K562 (cell line): ENCODE results near the gene ELOVL2. TPM values are rescaled to one million over a fixed set of nuclear protein-coding genes. Genes with fewer than 3 reads are reported as not detected.

Experiments used
- ATAC-seq: fragments of 200-7000 bp; cut with Tn5 transposase; 3 replicates; pipeline ENCODE4 v1.9.1; 2020; ENCODE audit warnings: moderate library complexity
- BruUV-seq: library from RNA; stranded (reverse); fragments of 400-500 nt; replicated peaks from 2 replicates; lab custom pipeline; 2021; lab: Mats Ljungman, UMichigan
- CTCF ChIA-PET: fragments of 300-600 bp; formaldehyde crosslinking; extraction: SDS; loops from one replicate; lab custom pipeline; 2021; ENCODE audit warnings: low intra/inter-chr PET ratio; lab: Yijun Ruan, JAX
- POLR2A ChIA-PET: fragments of 300-600, 350-650 bp; sonication (Branson Sonifier 250); formaldehyde crosslinking; extraction: SDS; loops from one replicate; lab custom pipeline; 2021; ENCODE audit warnings: antibody characterized with exemption, inconsistent platforms; lab: Yijun Ruan, JAX
- DNase-seq, 4 experiments: peaks; one replicate each; pipeline versions ENCODE4 v3.0.0 to v3.0.0-alpha.2; 2011 to 2018; ENCODE audit warnings: low spot score in 3 of 4, mixed read lengths in 3 of 4; ENCODE audit errors: extremely low read depth in 1 of 4
- FAIRE-seq: peaks from 2 replicates; lab custom pipeline; 2011; peaks lifted over from hg19 to GRCh38; lab: Jason Lieb, UNC
- H2AFZ ChIP-seq: 2 replicates; pipeline ENCODE4 v1.6.0; 2011; ENCODE audit warnings: low read depth, low read length, control low read depth, inconsistent platforms
- H3K27ac ChIP-seq: fragments of 200-600 bp; 3 replicates; pipeline ENCODE4 v1.8.0; 2011; ENCODE audit warnings: low read depth, mild to moderate bottlenecking, control low read depth, inconsistent platforms, low read length, moderate library complexity, mixed read lengths; ENCODE audit errors: extremely low read depth
- H3K27me3 ChIP-seq, 2 experiments: fragments of 300-600 bp in 1 of 2; 2 replicates in 1 of 2; 3 replicates in 1 of 2; pipeline versions ENCODE4 v1.6.0 to v1.8.0; 2011; ENCODE audit warnings: inconsistent platforms in 2 of 2, low read length in 2 of 2, mild to moderate bottlenecking in 1 of 2, mixed read lengths in 1 of 2, moderate library complexity in 1 of 2; ENCODE audit not compliant: control insufficient read depth in 2 of 2, insufficient read depth in 2 of 2
- H3K36me3 ChIP-seq: fragments of 300-600 bp; 3 replicates; pipeline ENCODE4 v1.8.0; 2011; ENCODE audit warnings: mild to moderate bottlenecking, low read length, inconsistent platforms; ENCODE audit not compliant: control insufficient read depth, insufficient read depth
- H3K4me1 ChIP-seq, 2 experiments: fragments of 200-600 bp in 1 of 2; replicated peaks in 1 of 2; 2 replicates in 1 of 2; 3 replicates in 1 of 2; pipeline versions ENCODE4 v1.5.1 to v1.8.0; 2011; ENCODE audit warnings: inconsistent platforms in 2 of 2, low read length in 2 of 2, mild to moderate bottlenecking in 1 of 2, mixed read lengths in 1 of 2, moderate library complexity in 1 of 2; ENCODE audit not compliant: control insufficient read depth in 2 of 2, insufficient read depth in 2 of 2
- H3K4me2 ChIP-seq: 2 replicates; pipeline ENCODE4 v1.6.1; 2011; ENCODE audit warnings: low read length, control low read depth, inconsistent platforms, mixed read lengths; ENCODE audit not compliant: insufficient read depth
- H3K4me3 ChIP-seq: fragments of 200-600 bp; sonication (generic), shearing (Covaris generic); 2 replicates; pipeline ENCODE4 v1.5.1; 2016; ENCODE audit warnings: control low read depth, inconsistent platforms
- H3K79me2 ChIP-seq: fragments of 200-600 bp; 3 replicates; pipeline ENCODE4 v1.8.0; 2011; ENCODE audit warnings: low read length, inconsistent platforms; ENCODE audit not compliant: control insufficient read depth, insufficient read depth
- H3K9ac ChIP-seq, 2 experiments: 2 replicates each; pipeline versions ENCODE4 v1.6.0 to v1.6.1; 2011; ENCODE audit warnings: low read depth in 2 of 2, low read length in 2 of 2, control low read depth in 1 of 2, inconsistent platforms in 1 of 2, mild to moderate bottlenecking in 1 of 2, mixed read lengths in 1 of 2; ENCODE audit not compliant: insufficient read depth in 1 of 2
- H3K9me1 ChIP-seq: one replicate; pipeline ENCODE4 v1.6.0; 2011; ENCODE audit warnings: inconsistent platforms, mild to moderate bottlenecking, low read length, moderate library complexity; ENCODE audit not compliant: control insufficient read depth, insufficient read depth
- H3K9me3 ChIP-seq: replicated peaks from 2 replicates; pipeline ENCODE4 v1.5.1; 2011; ENCODE audit warnings: low read depth, low read length, inconsistent platforms; ENCODE audit not compliant: control insufficient read depth, insufficient read depth
- H4K20me1 ChIP-seq: replicated peaks from 2 replicates; pipeline ENCODE4 v1.6.1; 2011; ENCODE audit warnings: low read length, inconsistent platforms, mixed read lengths; ENCODE audit not compliant: control insufficient read depth, insufficient read depth
- CBX8 ChIP-seq: fragments of 200-600 bp; sonication (generic); IDR thresholded peaks from 2 replicates; pipeline ENCODE4 v1.6.1; 2012; ENCODE audit warnings: borderline replicate concordance, mixed run types, low read depth, mild to moderate bottlenecking, moderate library complexity, mixed read lengths, low read length, control low read depth, inconsistent platforms; ENCODE audit not compliant: poor library complexity, severe bottlenecking; ENCODE audit errors: extremely low read depth
- DACH1 ChIP-seq: fragments of 450-650 bp; IDR thresholded peaks from 2 replicates; pipeline ENCODE4 v1.6.1; 2018; ENCODE audit not compliant: partially characterized antibody
- EP300 ChIP-seq: IDR thresholded peaks from 2 replicates; pipeline ENCODE4 v1.6.1; 2012; ENCODE audit warnings: low read length, improper control_type of control experiment
- FOSL1 ChIP-seq: fragments of 200-800 bp; sonication (Bioruptor generic); conservative IDR thresholded peaks from 2 replicates; pipeline ENCODE4 v1.6.1; 2016; ENCODE audit warnings: missing genetic modification characterization, missing compliant biosample characterization
- HNRNPL ChIP-seq: fragments of 200-400 bp; formaldehyde crosslinking; IDR thresholded peaks from 2 replicates; pipeline ENCODE4 v1.6.1; 2017; ENCODE audit warnings: low read depth, mild to moderate bottlenecking, low read length
- MCM3 ChIP-seq: fragments of 450-650 bp; IDR thresholded peaks from 2 replicates; pipeline ENCODE4 v1.6.1; 2016
- MYBL2 ChIP-seq, 2 experiments: fragments of 450-650 bp in 1 of 2; sonication (generic) in 1 of 2; formaldehyde crosslinking in 1 of 2; IDR thresholded peaks; 2 replicates each; pipeline versions ENCODE4 v1.6.1 to v1.8.1; 2017 to 2022; ENCODE audit warnings: borderline replicate concordance in 1 of 2, inconsistent platforms in 1 of 2, low read depth in 1 of 2, mild to moderate bottlenecking in 1 of 2, missing genetic modification reagents in 1 of 2, moderate library complexity in 1 of 2
- NBN ChIP-seq: fragments of 450-650 bp; IDR thresholded peaks from 2 replicates; pipeline ENCODE4 v1.6.1; 2016; ENCODE audit warnings: low read depth, mild to moderate bottlenecking
- RNF2 ChIP-seq: sonication (generic); IDR thresholded peaks from 2 replicates; pipeline ENCODE4 v1.6.1; 2016
- ZBED1 ChIP-seq: IDR thresholded peaks from 2 replicates; pipeline ENCODE4 v1.6.1; 2014
- ZNF174 ChIP-seq: fragments of 250-450 bp; sonication (Bioruptor Pico); IDR thresholded peaks from 2 replicates; pipeline ENCODE4 v1.4.0; 2020; ENCODE audit warnings: mild to moderate bottlenecking
- ZNF224 ChIP-seq: sonication (generic); formaldehyde crosslinking; IDR thresholded peaks from 2 replicates; pipeline ENCODE4 v1.8.0; 2022; ENCODE audit warnings: mild to moderate bottlenecking, missing genetic modification reagents
- WGBS: fragments of 100-300 bp; shearing (Covaris generic); methylation state at CpG from one replicate; pipeline ENCODE4 v1.1.6; 2016; ENCODE audit warnings: low coverage, mixed read lengths; ENCODE audit not compliant: insufficient coverage; ENCODE audit errors: missing lambda C conversion rate; 5-methylcytosine and 5-hydroxymethylcytosine counted together
- in situ Hi-C: fragments of 300-500 bp; cut with MboI; formaldehyde crosslinking; loops from 4 replicates; pipeline ENCODE4 v1.15.0; 2018; ENCODE audit warnings: inconsistent platforms, mixed read lengths
- intact Hi-C: fragments of 100-400 bp; cut with micrococcal nuclease; formaldehyde crosslinking; loops from 2 replicates; pipeline ENCODE4 v1.14.2; 2022
- polyA plus RNA-seq, 8 experiments: library from polyadenylated mRNA; depleted of rRNA in 4 of 8; stranded (reverse) in 5 of 8; unstranded in 3 of 8; fragments of >200 nt; fragmentation: Nextera tagmentation in 2 of 8; fragmentation: Illumina TruSeq in 1 of 8; extraction: Ambion mirVana in 2 of 8; extraction: Trizol in 1 of 8; gene quantifications; 2 replicates each; pipeline versions ENCODE4 v1.2.1 to v1.2.3, GENCODE V29; 2011 to 2014; ENCODE audit warnings: inconsistent platforms in 1 of 8, missing spikeins in 1 of 8
- total RNA-seq, 7 experiments: library from RNA; depleted of rRNA in 6 of 7; stranded (reverse); fragments of >200 nt in 6 of 7; fragmentation: Illumina TruSeq in 2 of 7; extraction: Trizol in 2 of 7; gene quantifications; 2 replicates each; pipeline versions ENCODE4 v1.2.1 to v1.2.3, GENCODE V29; 2011 to 2021; ENCODE audit warnings: low replicate concordance in 1 of 7
- TF ChIP-seq, protein P1 (sequence below): sonication (generic); IDR thresholded peaks from 2 replicates; pipeline ENCODE4 v1.6.1; 2016

ELOVL2 gene
- total and polyA plus RNA-seq, 9 of the 15 experiments (the other 6 are each of a cell fraction or from before 2014, with no cell fraction given), result 0.05 to 0.96 (median 0.31) TPM

- Histone ChIP-seq H2AFZ (no peak overlapping the region; the same call in 1 of the 2 replicates), H3K4me3 (no peak overlapping the region), H3K27me3 (peaks cover 22 to 42% of the 10 kb centered on the region in 2 experiments), H4K20me1 (no peaks in the 10 kb centered on the region), H3K4me1 (no peaks in the 10 kb centered on the region), H3K4me2 (no peak overlapping the region), H3K9ac (no peak overlapping the region), H3K9me3 (no peaks in the 10 kb centered on the region), H3K27ac (no peak overlapping the region), H3K36me3 (no peaks in the 10 kb centered on the region), H3K9me1 (no peaks in the 10 kb centered on the region), H3K79me2 (no peaks in the 10 kb centered on the region)
- ATAC-seq (peak; percentile 35; the same call in 1 of the 3 replicates), DNase-seq (no peak), FAIRE-seq (no peak)
- CTCF ChIA-PET, result no interaction called here
- no TSS peak for BruUV-seq
- 1% methylated on average over 10 of the region's 10 CpGs for WGBS
- intact Hi-C loops, result no loop called here
- in situ Hi-C loops, result no loop called here
- POLR2A ChIA-PET, result interaction anchor here (0.9 to 1.5 kb wide), 4 partner anchors 11 to 575 kb away, joined by 3 read pairs; no protein-coding TSS in a partner anchor
- TF ChIP-seq HNRNPL (no peak), CBX8 (peak; percentile 5), NBN (no peak)
Observed at GRCh38 chr6:11025921-11026635, 18.0 kb downstream of the ELOVL2 start.

DNA sequence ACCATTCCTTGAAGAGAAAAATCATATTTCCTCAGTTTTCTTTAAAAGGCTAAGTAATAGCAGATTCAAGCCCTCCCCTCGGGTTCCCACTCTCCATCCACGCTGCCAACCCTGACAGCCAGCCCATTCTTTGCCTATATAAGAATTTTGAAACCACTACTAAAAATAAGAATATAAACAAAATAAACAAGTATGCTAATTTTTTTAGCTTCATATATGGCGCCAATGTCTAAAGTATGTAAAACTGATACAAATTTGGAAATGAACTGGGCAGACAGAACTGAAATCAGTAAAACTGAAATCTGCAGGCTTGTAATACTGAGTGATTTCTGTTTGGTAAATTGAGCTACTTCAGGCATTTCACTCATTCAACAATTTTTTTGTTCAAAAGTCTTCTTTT lies 19.0 kb downstream of the ELOVL2 start:
- no peaks in the 10 kb centered on the region for H3K9me1 ChIP-seq
- no peaks in the 10 kb centered on the region for H4K20me1 ChIP-seq
- POLR2A ChIA-PET, result interaction anchor here (1.1 to 1.5 kb wide), 2 partner anchors 12 to 17 kb away, joined by 3 read pairs; no protein-coding TSS in a partner anchor
- H3K79me2 ChIP-seq, result no peaks in the 10 kb centered on the region
- TF ChIP-seq ZBED1, result no peak
- TF ChIP-seq DACH1, result no peak
- no peak for TF ChIP-seq ZNF174 (CRISPR knock-in tag)
- 0 out of 2 replicates have a peak, but pooled peaks have one; percentile 0 for TF ChIP-seq RNF2
- peak; percentile 90 for TF ChIP-seq CBX8
- no peak for TF ChIP-seq ZNF224 (CRISPR knock-in tag)
- TF ChIP-seq, protein P1, sequence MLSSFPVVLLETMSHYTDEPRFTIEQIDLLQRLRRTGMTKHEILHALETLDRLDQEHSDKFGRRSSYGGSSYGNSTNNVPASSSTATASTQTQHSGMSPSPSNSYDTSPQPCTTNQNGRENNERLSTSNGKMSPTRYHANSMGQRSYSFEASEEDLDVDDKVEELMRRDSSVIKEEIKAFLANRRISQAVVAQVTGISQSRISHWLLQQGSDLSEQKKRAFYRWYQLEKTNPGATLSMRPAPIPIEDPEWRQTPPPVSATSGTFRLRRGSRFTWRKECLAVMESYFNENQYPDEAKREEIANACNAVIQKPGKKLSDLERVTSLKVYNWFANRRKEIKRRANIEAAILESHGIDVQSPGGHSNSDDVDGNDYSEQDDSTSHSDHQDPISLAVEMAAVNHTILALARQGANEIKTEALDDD, result no peak
- TF ChIP-seq FOSL1 (tag), result no peak
- no peak for TF ChIP-seq MCM3
- no peak for TF ChIP-seq EP300
- no peak for TF ChIP-seq MYBL2 (IDR thresholded peaks at IDR 0.05; ENCODE audit: low read depth)
- TF ChIP-seq MYBL2 (CRISPR knock-in tag; IDR thresholded peaks at IDR 0.05; ENCODE audit: borderline replicate concordance), result no peak
- TF ChIP-seq, all 486 proteins: peak for 2
- no peak for ATAC-seq
- no peak overlapping the region for H2AFZ ChIP-seq
- in situ Hi-C loops, result no loop called here
- H3K4me1 ChIP-seq, result no peaks in the 10 kb centered on the region
- no peak overlapping the region for H3K4me2 ChIP-seq
- CTCF ChIA-PET, result no interaction called here
- no TSS peak for BruUV-seq
- intact Hi-C loops, result no loop called here
- FAIRE-seq, result no peak
- WGBS, result 0% methylated on average over 3 of the region's 3 CpGs
- peaks cover 21 to 42% of the 10 kb centered on the region in 2 experiments for H3K27me3 ChIP-seq
- no peak overlapping the region for H3K27ac ChIP-seq
- H3K4me3 ChIP-seq, result no peak overlapping the region
- H3K36me3 ChIP-seq, result no peaks in the 10 kb centered on the region
- no peak for DNase-seq
- no peak overlapping the region for H3K9ac ChIP-seq
- no peaks in the 10 kb centered on the region for H3K9me3 ChIP-seq
